K562 (cell line): ENCODE results near the gene PHKB. TPM values are rescaled to one million over a fixed set of nuclear protein-coding genes. Genes with fewer than 3 reads are reported as not detected.

Source experiments
- BRD4 ChIP-seq: fragments of 200-600 bp; sonication (generic); IDR thresholded peaks from 2 replicates; pipeline ENCODE4 v1.6.1; 2017; ENCODE audit warnings: inconsistent platforms
- CBX8 ChIP-seq: fragments of 200-600 bp; sonication (generic); IDR thresholded peaks from 2 replicates; pipeline ENCODE4 v1.6.1; 2012; ENCODE audit warnings: borderline replicate concordance, mixed run types, low read depth, mild to moderate bottlenecking, moderate library complexity, mixed read lengths, low read length, control low read depth, inconsistent platforms; ENCODE audit not compliant: poor library complexity, severe bottlenecking; ENCODE audit errors: extremely low read depth
- CEBPB ChIP-seq: fragments of 450-650 bp; IDR thresholded peaks from 2 replicates; pipeline ENCODE4 v1.6.1; 2016; ENCODE audit warnings: missing genetic modification characterization, missing compliant biosample characterization
- CREM ChIP-seq: IDR thresholded peaks from 2 replicates; pipeline ENCODE4 v1.6.1; 2014; ENCODE audit warnings: antibody characterized with exemption, low read depth
- EZH2 ChIP-seq: IDR thresholded peaks from 2 replicates; pipeline ENCODE4 v1.6.1; 2012; ENCODE audit warnings: low read depth, mild to moderate bottlenecking, inconsistent platforms, low read length, borderline replicate concordance
- FOSL1 ChIP-seq: fragments of 200-800 bp; sonication (Bioruptor generic); conservative IDR thresholded peaks from 2 replicates; pipeline ENCODE4 v1.6.1; 2016; ENCODE audit warnings: missing genetic modification characterization, missing compliant biosample characterization
- GATAD2B ChIP-seq: fragments of 450-650 bp; IDR thresholded peaks from 2 replicates; pipeline ENCODE4 v1.6.1; 2017; ENCODE audit warnings: mild to moderate bottlenecking, borderline replicate concordance
- GTF2E2 ChIP-seq: fragments of 200-800 bp; sonication (Bioruptor generic); IDR thresholded peaks from 2 replicates; pipeline ENCODE4 v1.6.1; 2016; ENCODE audit warnings: missing genetic modification characterization, missing compliant biosample characterization
- HDAC3 ChIP-seq: fragments of 450-650 bp; IDR thresholded peaks from 2 replicates; pipeline ENCODE4 v1.6.1; 2018; ENCODE audit warnings: borderline replicate concordance, mild to moderate bottlenecking, moderate library complexity; ENCODE audit not compliant: partially characterized antibody
- IRF1 ChIP-seq: sonication (generic); formaldehyde crosslinking; IDR thresholded peaks from 2 replicates; pipeline ENCODE4 v1.8.0; 2022; ENCODE audit warnings: missing genetic modification reagents, mild to moderate bottlenecking, borderline replicate concordance
- MED1 ChIP-seq: sonication (generic); formaldehyde crosslinking; IDR thresholded peaks from 2 replicates; pipeline ENCODE4 v1.8.1; 2023; ENCODE audit warnings: missing genetic modification reagents, borderline replicate concordance
- NR4A1 ChIP-seq, 2 experiments: fragments of 250-450 bp in 1 of 2; fragments of 450-650 bp in 1 of 2; sonication (Bioruptor Pico) in 1 of 2; IDR thresholded peaks; 2 replicates each; pipeline versions ENCODE4 v1.4.0 to v1.6.1; 2016 to 2020; ENCODE audit warnings: mild to moderate bottlenecking in 2 of 2, missing compliant biosample characterization in 1 of 2, missing genetic modification characterization in 1 of 2, moderate library complexity in 1 of 2
- ZNF212 ChIP-seq: fragments of 450-650 bp; formaldehyde crosslinking; IDR thresholded peaks from 2 replicates; pipeline ENCODE4 v1.4.0; 2020; ENCODE audit warnings: mild to moderate bottlenecking
- ZNF778 ChIP-seq: fragments of 450-650 bp; formaldehyde crosslinking; IDR thresholded peaks from 2 replicates; pipeline ENCODE4 v1.4.0; 2020; ENCODE audit warnings: mild to moderate bottlenecking, moderate library complexity
- ZNF780A ChIP-seq: fragments of 250-450 bp; sonication (Bioruptor Pico); IDR thresholded peaks from 2 replicates; pipeline ENCODE4 v1.5.0; 2021; ENCODE audit warnings: mild to moderate bottlenecking
- polyA plus RNA-seq, 8 experiments: library from polyadenylated mRNA; depleted of rRNA in 4 of 8; stranded (reverse) in 5 of 8; unstranded in 3 of 8; fragments of >200 nt; fragmentation: Nextera tagmentation in 2 of 8; fragmentation: Illumina TruSeq in 1 of 8; extraction: Ambion mirVana in 2 of 8; extraction: Trizol in 1 of 8; gene quantifications; 2 replicates each; pipeline versions ENCODE4 v1.2.1 to v1.2.3, GENCODE V29; 2011 to 2014; ENCODE audit warnings: inconsistent platforms in 1 of 8, missing spikeins in 1 of 8
- total RNA-seq, 7 experiments: library from RNA; depleted of rRNA in 6 of 7; stranded (reverse); fragments of >200 nt in 6 of 7; fragmentation: Illumina TruSeq in 2 of 7; extraction: Trizol in 2 of 7; gene quantifications; 2 replicates each; pipeline versions ENCODE4 v1.2.1 to v1.2.3, GENCODE V29; 2011 to 2021; ENCODE audit warnings: low replicate concordance in 1 of 7
- TF ChIP-seq, protein P1 (sequence below): sonication (generic); IDR thresholded peaks from 2 replicates; pipeline ENCODE4 v1.6.1; 2016
- TF ChIP-seq, protein P2 (sequence below): fragments of 450-650 bp; formaldehyde crosslinking; IDR thresholded peaks from 2 replicates; pipeline ENCODE4 v1.4.0; 2020; ENCODE audit warnings: mild to moderate bottlenecking, moderate library complexity
- TF ChIP-seq, protein P3 (sequence below): fragments of 450-650 bp; formaldehyde crosslinking; conservative IDR thresholded peaks from 2 replicates; pipeline ENCODE4 v1.4.0; 2022; ENCODE audit warnings: mild to moderate bottlenecking, missing genetic modification characterization
- TF ChIP-seq, protein P4 (sequence below): sonication (generic); formaldehyde crosslinking; IDR thresholded peaks from 2 replicates; pipeline ENCODE4 v1.9.0; 2022; ENCODE audit warnings: mild to moderate bottlenecking, missing genetic modification reagents

PHKB gene
- total and polyA plus RNA-seq, 9 of the 15 experiments (the other 6 are each of a cell fraction or from before 2014, with no cell fraction given): 24.7 to 92.3 (median 67.0) TPM

- TF ChIP-seq NR4A1 (CRISPR knock-in tag; IDR thresholded peaks at IDR 0.05) (no peak), NR4A1 (tag; IDR thresholded peaks at IDR 0.05) (no peak), MED1 (no peak), BRD4 (no peak), FOSL1 (tag) (peak; percentile 33), ZNF778 (CRISPR knock-in tag) (no peak), CBX8 (no peak), GTF2E2 (tag) (peak; percentile 36; the same call in 1 of the 2 replicates), CREM (no peak), ZNF780A (CRISPR knock-in tag) (no peak), ZNF212 (CRISPR knock-in tag) (no peak), GATAD2B (peak; percentile 7; the same call in 1 of the 2 replicates), HDAC3 (peak; percentile 28), EZH2 (no peak), CEBPB (no peak), IRF1 (no peak)
- TF ChIP-seq, protein P1, sequence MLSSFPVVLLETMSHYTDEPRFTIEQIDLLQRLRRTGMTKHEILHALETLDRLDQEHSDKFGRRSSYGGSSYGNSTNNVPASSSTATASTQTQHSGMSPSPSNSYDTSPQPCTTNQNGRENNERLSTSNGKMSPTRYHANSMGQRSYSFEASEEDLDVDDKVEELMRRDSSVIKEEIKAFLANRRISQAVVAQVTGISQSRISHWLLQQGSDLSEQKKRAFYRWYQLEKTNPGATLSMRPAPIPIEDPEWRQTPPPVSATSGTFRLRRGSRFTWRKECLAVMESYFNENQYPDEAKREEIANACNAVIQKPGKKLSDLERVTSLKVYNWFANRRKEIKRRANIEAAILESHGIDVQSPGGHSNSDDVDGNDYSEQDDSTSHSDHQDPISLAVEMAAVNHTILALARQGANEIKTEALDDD: peak; percentile 45
- TF ChIP-seq, protein P2, sequence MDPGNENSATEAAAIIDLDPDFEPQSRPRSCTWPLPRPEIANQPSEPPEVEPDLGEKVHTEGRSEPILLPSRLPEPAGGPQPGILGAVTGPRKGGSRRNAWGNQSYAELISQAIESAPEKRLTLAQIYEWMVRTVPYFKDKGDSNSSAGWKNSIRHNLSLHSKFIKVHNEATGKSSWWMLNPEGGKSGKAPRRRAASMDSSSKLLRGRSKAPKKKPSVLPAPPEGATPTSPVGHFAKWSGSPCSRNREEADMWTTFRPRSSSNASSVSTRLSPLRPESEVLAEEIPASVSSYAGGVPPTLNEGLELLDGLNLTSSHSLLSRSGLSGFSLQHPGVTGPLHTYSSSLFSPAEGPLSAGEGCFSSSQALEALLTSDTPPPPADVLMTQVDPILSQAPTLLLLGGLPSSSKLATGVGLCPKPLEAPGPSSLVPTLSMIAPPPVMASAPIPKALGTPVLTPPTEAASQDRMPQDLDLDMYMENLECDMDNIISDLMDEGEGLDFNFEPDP (CRISPR knock-in tag): no peak
- TF ChIP-seq, protein P3, sequence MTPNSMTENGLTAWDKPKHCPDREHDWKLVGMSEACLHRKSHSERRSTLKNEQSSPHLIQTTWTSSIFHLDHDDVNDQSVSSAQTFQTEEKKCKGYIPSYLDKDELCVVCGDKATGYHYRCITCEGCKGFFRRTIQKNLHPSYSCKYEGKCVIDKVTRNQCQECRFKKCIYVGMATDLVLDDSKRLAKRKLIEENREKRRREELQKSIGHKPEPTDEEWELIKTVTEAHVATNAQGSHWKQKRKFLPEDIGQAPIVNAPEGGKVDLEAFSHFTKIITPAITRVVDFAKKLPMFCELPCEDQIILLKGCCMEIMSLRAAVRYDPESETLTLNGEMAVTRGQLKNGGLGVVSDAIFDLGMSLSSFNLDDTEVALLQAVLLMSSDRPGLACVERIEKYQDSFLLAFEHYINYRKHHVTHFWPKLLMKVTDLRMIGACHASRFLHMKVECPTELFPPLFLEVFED (CRISPR knock-in tag): no peak
- TF ChIP-seq, protein P4, sequence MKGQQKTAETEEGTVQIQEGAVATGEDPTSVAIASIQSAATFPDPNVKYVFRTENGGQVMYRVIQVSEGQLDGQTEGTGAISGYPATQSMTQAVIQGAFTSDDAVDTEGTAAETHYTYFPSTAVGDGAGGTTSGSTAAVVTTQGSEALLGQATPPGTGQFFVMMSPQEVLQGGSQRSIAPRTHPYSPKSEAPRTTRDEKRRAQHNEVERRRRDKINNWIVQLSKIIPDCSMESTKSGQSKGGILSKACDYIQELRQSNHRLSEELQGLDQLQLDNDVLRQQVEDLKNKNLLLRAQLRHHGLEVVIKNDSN (CRISPR knock-in tag): no peak
Observed at GRCh38 chr16:47493381-47494337, 32.5 kb downstream of the PHKB start (continued).
